WTC11 (cell line): ENCODE measurements around the gene BRPF1.

Experiments used
- CREB1 ChIP-seq: sonication (generic); formaldehyde crosslinking; IDR thresholded peaks from 2 replicates; pipeline ENCODE4 v1.8.0; 2023; ENCODE audit warnings: mild to moderate bottlenecking, missing genetic modification reagents
- ELF4 ChIP-seq: sonication (generic); formaldehyde crosslinking; IDR thresholded peaks from 2 replicates; pipeline ENCODE4 v1.8.1; 2022; ENCODE audit warnings: low read depth, mild to moderate bottlenecking, moderate library complexity, missing genetic modification reagents
- ESRRA ChIP-seq: sonication (generic); formaldehyde crosslinking; IDR thresholded peaks from 2 replicates; pipeline ENCODE4 v1.8.1; 2022; ENCODE audit warnings: mild to moderate bottlenecking, missing genetic modification reagents, borderline replicate concordance
- GTF2I ChIP-seq: fragments of 250-450 bp; sonication (Bioruptor Pico); conservative IDR thresholded peaks from 2 replicates; pipeline ENCODE4 v1.4.0; 2021; ENCODE audit warnings: mild to moderate bottlenecking
- KAT7 ChIP-seq: sonication (generic); formaldehyde crosslinking; IDR thresholded peaks from 2 replicates; pipeline ENCODE4 v1.8.1; 2023; ENCODE audit warnings: missing genetic modification reagents, mild to moderate bottlenecking, borderline replicate concordance
- NR3C1 ChIP-seq: sonication (generic); formaldehyde crosslinking; conservative IDR thresholded peaks from 2 replicates; pipeline ENCODE4 v1.8.1; 2023; ENCODE audit warnings: low read depth, mild to moderate bottlenecking, missing genetic modification reagents
- RORB ChIP-seq: fragments of 250-450 bp; sonication (Bioruptor Pico); IDR thresholded peaks from 2 replicates; pipeline ENCODE4 v1.9.0; 2021; ENCODE audit warnings: mild to moderate bottlenecking
- TCF7 ChIP-seq: sonication (generic); formaldehyde crosslinking; IDR thresholded peaks from 2 replicates; pipeline ENCODE4 v1.8.0; 2022; ENCODE audit warnings: mild to moderate bottlenecking, low read depth, missing genetic modification reagents, moderate library complexity
- TF ChIP-seq, protein P1 (sequence below): fragments of 200-600 bp; IDR thresholded peaks from 2 replicates; pipeline ENCODE4 v1.8.0; 2022; ENCODE audit warnings: antibody characterized with exemption
- TF ChIP-seq, protein P2 (sequence below): fragments of 250-450 bp; sonication (Bioruptor Pico); IDR thresholded peaks from 2 replicates; pipeline ENCODE4 v2.1.2; 2022; ENCODE audit warnings: mild to moderate bottlenecking, moderate library complexity
- TF ChIP-seq, protein P3 (sequence below): sonication (generic); formaldehyde crosslinking; IDR thresholded peaks from 2 replicates; pipeline ENCODE4 v1.8.0; 2022; ENCODE audit warnings: mild to moderate bottlenecking, missing genetic modification reagents
- TF ChIP-seq, protein P4 (sequence below): sonication (generic); formaldehyde crosslinking; IDR thresholded peaks from 2 replicates; pipeline ENCODE4 v1.8.1; 2023; ENCODE audit warnings: mild to moderate bottlenecking, missing genetic modification reagents, moderate library complexity
- TF ChIP-seq, protein P5 (sequence below): sonication (generic); formaldehyde crosslinking; IDR thresholded peaks from 2 replicates; pipeline ENCODE4 v1.8.1; 2023; ENCODE audit warnings: mild to moderate bottlenecking, missing genetic modification reagents

DNA sequence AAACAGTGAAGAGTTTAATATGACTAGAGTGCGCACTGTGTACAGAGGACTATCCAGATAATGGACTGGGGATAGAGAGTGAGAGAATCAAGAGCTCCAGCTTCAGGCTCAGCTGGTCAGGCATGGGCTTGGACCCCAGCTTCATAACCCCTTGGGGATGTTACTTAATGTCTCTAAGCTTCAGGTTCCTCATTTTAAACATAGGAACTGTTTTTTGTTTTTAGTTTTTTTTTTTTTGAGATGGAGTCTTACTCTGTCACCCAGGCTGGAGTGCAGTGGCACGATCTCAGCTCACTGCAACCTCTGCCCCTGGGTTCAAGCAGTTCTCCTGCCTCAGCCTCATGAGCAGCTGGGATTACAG lies 9.9 kb upstream of the BRPF1 start:
- TF ChIP-seq, protein P1, sequence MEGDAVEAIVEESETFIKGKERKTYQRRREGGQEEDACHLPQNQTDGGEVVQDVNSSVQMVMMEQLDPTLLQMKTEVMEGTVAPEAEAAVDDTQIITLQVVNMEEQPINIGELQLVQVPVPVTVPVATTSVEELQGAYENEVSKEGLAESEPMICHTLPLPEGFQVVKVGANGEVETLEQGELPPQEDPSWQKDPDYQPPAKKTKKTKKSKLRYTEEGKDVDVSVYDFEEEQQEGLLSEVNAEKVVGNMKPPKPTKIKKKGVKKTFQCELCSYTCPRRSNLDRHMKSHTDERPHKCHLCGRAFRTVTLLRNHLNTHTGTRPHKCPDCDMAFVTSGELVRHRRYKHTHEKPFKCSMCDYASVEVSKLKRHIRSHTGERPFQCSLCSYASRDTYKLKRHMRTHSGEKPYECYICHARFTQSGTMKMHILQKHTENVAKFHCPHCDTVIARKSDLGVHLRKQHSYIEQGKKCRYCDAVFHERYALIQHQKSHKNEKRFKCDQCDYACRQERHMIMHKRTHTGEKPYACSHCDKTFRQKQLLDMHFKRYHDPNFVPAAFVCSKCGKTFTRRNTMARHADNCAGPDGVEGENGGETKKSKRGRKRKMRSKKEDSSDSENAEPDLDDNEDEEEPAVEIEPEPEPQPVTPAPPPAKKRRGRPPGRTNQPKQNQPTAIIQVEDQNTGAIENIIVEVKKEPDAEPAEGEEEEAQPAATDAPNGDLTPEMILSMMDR, result no peak
- no peak for TF ChIP-seq CREB1 (CRISPR knock-in tag)
- TF ChIP-seq ESRRA (CRISPR knock-in tag), result no peak
- TF ChIP-seq, protein P2, sequence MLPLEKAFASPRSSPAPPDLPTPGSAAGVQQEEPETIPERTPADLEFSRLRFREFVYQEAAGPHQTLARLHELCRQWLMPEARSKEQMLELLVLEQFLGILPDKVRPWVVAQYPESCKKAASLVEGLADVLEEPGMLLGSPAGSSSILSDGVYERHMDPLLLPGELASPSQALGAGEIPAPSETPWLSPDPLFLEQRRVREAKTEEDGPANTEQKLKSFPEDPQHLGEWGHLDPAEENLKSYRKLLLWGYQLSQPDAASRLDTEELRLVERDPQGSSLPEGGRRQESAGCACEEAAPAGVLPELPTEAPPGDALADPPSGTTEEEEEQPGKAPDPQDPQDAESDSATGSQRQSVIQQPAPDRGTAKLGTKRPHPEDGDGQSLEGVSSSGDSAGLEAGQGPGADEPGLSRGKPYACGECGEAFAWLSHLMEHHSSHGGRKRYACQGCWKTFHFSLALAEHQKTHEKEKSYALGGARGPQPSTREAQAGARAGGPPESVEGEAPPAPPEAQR (CRISPR knock-in tag), result no peak
- no peak for TF ChIP-seq GTF2I (CRISPR knock-in tag)
- TF ChIP-seq ELF4, result no peak
- no peak for TF ChIP-seq NR3C1 (CRISPR knock-in tag)
- TF ChIP-seq, protein P3, sequence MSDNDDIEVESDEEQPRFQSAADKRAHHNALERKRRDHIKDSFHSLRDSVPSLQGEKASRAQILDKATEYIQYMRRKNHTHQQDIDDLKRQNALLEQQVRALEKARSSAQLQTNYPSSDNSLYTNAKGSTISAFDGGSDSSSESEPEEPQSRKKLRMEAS (CRISPR knock-in tag), result no peak
- TF ChIP-seq TCF7 (CRISPR knock-in tag), result no peak
- TF ChIP-seq, protein P4, sequence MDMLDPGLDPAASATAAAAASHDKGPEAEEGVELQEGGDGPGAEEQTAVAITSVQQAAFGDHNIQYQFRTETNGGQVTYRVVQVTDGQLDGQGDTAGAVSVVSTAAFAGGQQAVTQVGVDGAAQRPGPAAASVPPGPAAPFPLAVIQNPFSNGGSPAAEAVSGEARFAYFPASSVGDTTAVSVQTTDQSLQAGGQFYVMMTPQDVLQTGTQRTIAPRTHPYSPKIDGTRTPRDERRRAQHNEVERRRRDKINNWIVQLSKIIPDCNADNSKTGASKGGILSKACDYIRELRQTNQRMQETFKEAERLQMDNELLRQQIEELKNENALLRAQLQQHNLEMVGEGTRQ, result no peak
- TF ChIP-seq, protein P5, sequence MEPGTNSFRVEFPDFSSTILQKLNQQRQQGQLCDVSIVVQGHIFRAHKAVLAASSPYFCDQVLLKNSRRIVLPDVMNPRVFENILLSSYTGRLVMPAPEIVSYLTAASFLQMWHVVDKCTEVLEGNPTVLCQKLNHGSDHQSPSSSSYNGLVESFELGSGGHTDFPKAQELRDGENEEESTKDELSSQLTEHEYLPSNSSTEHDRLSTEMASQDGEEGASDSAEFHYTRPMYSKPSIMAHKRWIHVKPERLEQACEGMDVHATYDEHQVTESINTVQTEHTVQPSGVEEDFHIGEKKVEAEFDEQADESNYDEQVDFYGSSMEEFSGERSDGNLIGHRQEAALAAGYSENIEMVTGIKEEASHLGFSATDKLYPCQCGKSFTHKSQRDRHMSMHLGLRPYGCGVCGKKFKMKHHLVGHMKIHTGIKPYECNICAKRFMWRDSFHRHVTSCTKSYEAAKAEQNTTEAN, result no peak
- TF ChIP-seq RORB (CRISPR knock-in tag), result no peak
- TF ChIP-seq KAT7 (CRISPR knock-in tag), result no peak
